ENCODE measurements around the gene HNRNPUL1. TPM values are rescaled to one million over a fixed set of nuclear protein-coding genes. Genes with fewer than 3 reads are reported as not detected.

Gene HNRNPUL1
- total and polyA plus RNA-seq, 10 of the 15 experiments (the other 5 are each of a cell fraction or from before 2014, with no cell fraction given), result 11.1 to 276 (median 117) TPM

GRCh38 chr19:41310033-41310831, 46.1 kb downstream of the HNRNPUL1 start, which contains the start of gene CCDC97 (continued):
- TF ChIP-seq NKRF (conservative IDR thresholded peaks at IDR 0.05) (peak; percentile 93), PRDM15 (CRISPR knock-in tag; IDR thresholded peaks at IDR 0.05) (no peak), SPI1 (IDR thresholded peaks at IDR 0.05; ENCODE audit: borderline replicate concordance, insufficient read depth, low read depth, low read length) (0 out of 2 replicates have a peak, but pooled peaks have one; percentile 15), IKZF1 (conservative IDR thresholded peaks at IDR 0.05) (peak; percentile 93), TCF12 (IDR thresholded peaks at IDR 0.05; ENCODE audit: low read depth, low read length) (peak; percentile 48; the same call in 1 of the 2 replicates), RUNX3 (IDR thresholded peaks at IDR 0.05; ENCODE audit: low read length) (peak; percentile 97), WRNIP1 (IDR thresholded peaks at IDR 0.05; ENCODE audit: borderline replicate concordance, low read depth, low read length) (peak; percentile 98), CEBPZ (IDR thresholded peaks at IDR 0.05; ENCODE audit: low read depth, low read length) (no peak), TBL1XR1 (IDR thresholded peaks at IDR 0.05; ENCODE audit: low read depth, low read length) (peak; percentile 18; the same call in 1 of the 2 replicates), HDAC2 (IDR thresholded peaks at IDR 0.05) (no peak), NR2F1 (conservative IDR thresholded peaks at IDR 0.05) (peak; percentile 76), MXI1 (IDR thresholded peaks at IDR 0.05; ENCODE audit: low read depth, low read length) (peak; percentile 75; the same call in 1 of the 2 replicates), IRF3 (IDR thresholded peaks at IDR 0.05) (peak; percentile 56; the same call in 1 of the 2 replicates), CREB1 (IDR thresholded peaks at IDR 0.05; ENCODE audit: low read depth) (peak; percentile 49; the same call in 1 of the 2 replicates), PAX5 (IDR thresholded peaks at IDR 0.05; ENCODE audit: borderline replicate concordance, low read depth, low read length) (peak; percentile 99), MLLT1 (IDR thresholded peaks at IDR 0.05) (peak; percentile 95), NFIC (IDR thresholded peaks at IDR 0.05; ENCODE audit: low read depth, low read length) (no peak; the same call in 1 of the 2 replicates), STAT3 (IDR thresholded peaks at IDR 0.05; ENCODE audit: low read depth, low read length) (peak; percentile 31; the same call in 1 of the 2 replicates)
